Measurements from ENCODE around the gene BBS9. TPM values are rescaled to one million over a fixed set of nuclear protein-coding genes. Genes with fewer than 3 reads are reported as not detected.

Gene BBS9
- total RNA-seq, 4 donors from 2014 or later: 17.8 to 27.5 (median 24.7) TPM

- no peak for TF ChIP-seq CTCF (IDR thresholded peaks at IDR 0.05; ENCODE audit: low read depth)
Observed at GRCh38 chr7:33412331-33412730, 283.0 kb downstream of the BBS9 start.

- no peak for TF ChIP-seq CTCF (IDR thresholded peaks at IDR 0.05; ENCODE audit: low read depth)
Observed at GRCh38 chr7:33418251-33418701, 288.9 kb downstream of the BBS9 start.

GRCh38 chr7:33420311-33420940 lies 291.1 kb downstream of the BBS9 start:
- TF ChIP-seq CTCF (IDR thresholded peaks at IDR 0.05; ENCODE audit: low read depth): no peak

- TF ChIP-seq CTCF (IDR thresholded peaks at IDR 0.05; ENCODE audit: low read depth): no peak
Observed at GRCh38 chr7:33421429-33421828, 292.1 kb downstream of the BBS9 start.

- TF ChIP-seq CTCF (IDR thresholded peaks at IDR 0.05; ENCODE audit: low read depth): no peak
Observed at GRCh38 chr7:33422141-33422540, 292.8 kb downstream of the BBS9 start.

GRCh38 chr7:33422825-33423645 lies 293.7 kb downstream of the BBS9 start:
- TF ChIP-seq CTCF (IDR thresholded peaks at IDR 0.05; ENCODE audit: low read depth): no peak

- TF ChIP-seq CTCF (IDR thresholded peaks at IDR 0.05; ENCODE audit: low read depth): no peak
Observed at GRCh38 chr7:33423646-33424020, 294.3 kb downstream of the BBS9 start.

Measured in subcutaneous adipose tissue (tissue), 4 donors.